GM06990 (cell line): ENCODE measurements around the gene MAP2K1.
A peak's percentile ranks its signal among the peaks of the same experiment; 100 is the strongest.

ENCODE experiments used
- DNase-seq: peaks from one replicate; pipeline ENCODE4 v3.0.0-alpha.2; 2011; ENCODE audit not compliant: insufficient read length; ENCODE audit errors: extremely low read depth
- H3K27me3 ChIP-seq: replicated peaks from 2 replicates; pipeline ENCODE4 v1.6.0; 2011; ENCODE audit warnings: low read length; ENCODE audit not compliant: control insufficient read depth, insufficient read depth
- H3K36me3 ChIP-seq: 2 replicates; pipeline ENCODE4 v1.5.1; 2011; ENCODE audit warnings: low read length; ENCODE audit not compliant: control insufficient read depth, insufficient read depth
- H3K4me3 ChIP-seq: replicated peaks from 2 replicates; pipeline ENCODE4 v1.5.1; 2011; ENCODE audit warnings: low read depth, mild to moderate bottlenecking, control low read depth, low read length
- CTCF ChIP-seq: IDR thresholded peaks from 2 replicates; pipeline ENCODE4 v1.5.1; 2011; ENCODE audit warnings: low read length, control low read depth, mild to moderate bottlenecking, inconsistent platforms; ENCODE audit not compliant: insufficient read depth, poor library complexity, severe bottlenecking

MAP2K1 gene

GRCh38 chr15:66423149-66423548, 36.4 kb downstream of the MAP2K1 start:
- Histone ChIP-seq H3K36me3 (no peaks in the 10 kb centered on the region), H3K4me3 (no peak overlapping the region), H3K27me3 (no peaks in the 10 kb centered on the region)
- no peak for DNase-seq
- TF ChIP-seq CTCF: no peak

GRCh38 chr15:66424963-66425612, 38.4 kb downstream of the MAP2K1 start:
- no peak for DNase-seq
- Histone ChIP-seq H3K27me3 (no peaks in the 10 kb centered on the region), H3K4me3 (peak overlapping the region; percentile 34), H3K36me3 (no peaks in the 10 kb centered on the region)
- no peak for TF ChIP-seq CTCF

GRCh38 chr15:66425837-66426236, 39.1 kb downstream of the MAP2K1 start:
- no peak for TF ChIP-seq CTCF
- no peaks in the 10 kb centered on the region for H3K36me3 ChIP-seq
- no peak overlapping the region for H3K4me3 ChIP-seq
- no peak for DNase-seq
- H3K27me3 ChIP-seq: no peaks in the 10 kb centered on the region

DNA sequence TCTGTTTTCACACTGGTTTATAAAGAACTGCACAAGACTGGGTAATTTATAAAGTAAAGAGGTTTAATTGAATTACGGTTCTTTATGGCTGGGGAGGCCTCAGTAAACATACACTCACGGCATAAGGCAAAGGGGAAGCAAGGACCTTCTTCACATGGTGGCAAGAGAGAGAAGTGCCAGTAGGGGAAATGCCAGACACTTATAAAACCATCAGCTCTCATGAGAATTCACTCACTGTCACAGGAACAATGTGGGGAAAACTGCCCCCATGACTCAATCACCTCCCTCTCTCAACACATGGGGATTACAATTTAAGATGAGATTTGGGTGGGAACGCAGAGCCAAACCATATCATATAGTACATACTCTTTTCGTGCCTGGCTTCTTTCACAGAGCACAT, 42.4 kb downstream of the MAP2K1 start:
- DNase-seq: peak; percentile 13
- Histone ChIP-seq H3K36me3 (no peaks in the 10 kb centered on the region; the same call in 1 of the 2 replicates), H3K27me3 (no peaks in the 10 kb centered on the region), H3K4me3 (no peak overlapping the region)
- TF ChIP-seq CTCF: no peak

- no peak for TF ChIP-seq CTCF
- H3K36me3 ChIP-seq: no peaks in the 10 kb centered on the region; the same call in 1 of the 2 replicates
- no peak overlapping the region for H3K4me3 ChIP-seq
- H3K27me3 ChIP-seq: no peaks in the 10 kb centered on the region
- no peak for DNase-seq
These were observed 42.8 kb downstream of the MAP2K1 start for GRCh38 chr15:66429546-66429945.
